ENCODE results near the gene CLHC1.

The CLHC1 gene

DNA sequence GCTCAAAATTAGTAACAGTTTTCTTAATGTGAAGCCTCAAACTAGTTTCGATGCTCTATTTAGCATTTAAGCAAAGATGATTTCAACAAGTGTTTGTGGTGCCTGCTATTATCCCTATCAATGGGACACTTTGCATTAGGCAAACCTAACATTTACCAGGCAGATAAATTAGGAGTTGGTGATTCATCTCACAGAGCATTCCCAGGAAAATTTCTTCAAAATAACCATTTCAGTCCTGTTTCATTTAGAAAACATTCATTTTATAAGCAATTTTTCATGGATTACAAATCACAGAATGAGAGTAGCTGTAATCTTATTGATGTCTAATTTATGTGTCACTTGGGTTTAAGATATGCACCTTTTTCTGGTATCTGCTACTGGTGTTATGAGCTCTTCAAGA, 62.7 kb downstream of the CLHC1 start:
- TF ChIP-seq POU2F2 (IDR thresholded peaks at IDR 0.05; ENCODE audit: low read depth, low read length), result no peak
- no peak for TF ChIP-seq POLR2A (IDR thresholded peaks at IDR 0.05; ENCODE audit: low read depth, low read length)
- DNase-seq (ENCODE audit: insufficient read length, low spot score) (no peak), FAIRE-seq (no peak)

DNA sequence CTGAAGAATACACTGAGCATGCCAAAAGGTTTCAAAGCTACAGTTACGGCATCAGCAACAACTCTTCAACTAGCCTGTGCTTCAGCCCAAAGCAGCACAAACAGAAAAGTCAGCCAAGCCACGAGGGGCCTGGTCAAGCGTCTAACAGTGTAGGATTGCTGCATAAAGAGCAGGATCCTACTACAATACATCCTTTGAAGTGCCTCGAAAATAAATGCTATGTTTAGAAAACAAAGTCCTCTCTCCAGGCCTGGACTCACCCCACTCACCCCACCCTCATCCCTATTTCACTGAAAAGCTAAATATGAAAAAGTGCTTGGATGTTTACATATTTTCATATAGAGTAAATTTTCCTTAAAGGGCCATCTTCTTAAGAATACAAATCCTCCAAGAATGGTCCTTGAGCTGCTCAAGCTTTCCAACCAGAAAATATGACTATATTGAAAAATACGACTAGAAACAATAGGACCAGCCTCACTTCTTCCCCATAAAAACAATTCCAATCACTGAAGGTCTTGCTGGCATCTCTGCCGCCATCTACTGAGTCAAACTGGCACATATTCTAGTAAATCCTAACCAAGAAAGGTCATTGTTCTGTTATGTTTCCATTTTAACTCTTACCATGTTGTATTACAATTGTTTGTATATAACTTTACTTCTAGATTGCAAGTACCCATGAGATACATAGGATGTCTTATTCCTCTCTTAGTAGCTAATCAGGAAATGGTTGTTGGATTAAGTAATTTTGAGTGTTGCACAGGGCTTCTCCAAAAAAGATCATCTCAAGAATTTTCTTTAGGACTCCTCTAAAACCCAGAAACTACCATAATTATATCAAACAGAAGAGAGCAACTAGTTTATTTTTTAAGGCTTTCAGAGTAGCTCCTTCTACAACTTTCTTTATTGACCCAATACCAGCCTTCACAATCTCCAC, 63.6 kb downstream of the CLHC1 start:
- FAIRE-seq (peak; percentile 54), DNase-seq (ENCODE audit: insufficient read length, low spot score) (no peak)
- no peak for TF ChIP-seq PAX5 (IDR thresholded peaks at IDR 0.05; ENCODE audit: insufficient read depth, low read length, severe bottlenecking)
- no peak for TF ChIP-seq POLR2AphosphoS5 (IDR thresholded peaks at IDR 0.05; ENCODE audit: low read depth, low read length)
- no peak for TF ChIP-seq TAF1 (IDR thresholded peaks at IDR 0.05; ENCODE audit: low read depth, low read length)
- no peak for TF ChIP-seq SPI1 (IDR thresholded peaks at IDR 0.05; ENCODE audit: low read depth, low read length)
- no peak for TF ChIP-seq POU2F2 (IDR thresholded peaks at IDR 0.05; ENCODE audit: low read depth, low read length)
- TF ChIP-seq POLR2A (IDR thresholded peaks at IDR 0.05; ENCODE audit: low read depth, low read length), result no peak

DNA sequence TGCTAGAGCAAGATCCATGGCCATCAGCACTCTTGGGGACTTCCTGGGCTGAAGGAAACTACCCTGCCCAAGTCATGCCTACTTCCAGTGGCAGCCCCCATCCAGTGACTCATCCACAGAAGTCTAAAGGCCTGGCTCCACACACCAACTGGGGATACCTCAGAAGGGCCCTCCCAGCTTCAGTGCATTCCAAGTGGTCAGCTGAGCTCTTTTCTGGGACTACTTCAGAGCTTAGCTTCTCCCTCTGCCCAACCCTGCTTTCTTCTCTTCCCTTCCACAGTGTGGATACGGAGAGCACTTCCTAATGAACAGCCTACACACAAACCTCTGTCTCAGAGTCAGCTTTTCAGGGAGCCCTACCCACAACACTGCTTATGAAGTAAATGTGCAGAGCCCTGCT, 66.5 kb downstream of the CLHC1 start:
- FAIRE-seq (no peak), DNase-seq (ENCODE audit: insufficient read length, low spot score) (no peak)
- TF ChIP-seq POLR2AphosphoS5 (IDR thresholded peaks at IDR 0.05; ENCODE audit: low read depth, low read length) (no peak), POU2F2 (IDR thresholded peaks at IDR 0.05; ENCODE audit: low read depth, low read length) (no peak)

DNA sequence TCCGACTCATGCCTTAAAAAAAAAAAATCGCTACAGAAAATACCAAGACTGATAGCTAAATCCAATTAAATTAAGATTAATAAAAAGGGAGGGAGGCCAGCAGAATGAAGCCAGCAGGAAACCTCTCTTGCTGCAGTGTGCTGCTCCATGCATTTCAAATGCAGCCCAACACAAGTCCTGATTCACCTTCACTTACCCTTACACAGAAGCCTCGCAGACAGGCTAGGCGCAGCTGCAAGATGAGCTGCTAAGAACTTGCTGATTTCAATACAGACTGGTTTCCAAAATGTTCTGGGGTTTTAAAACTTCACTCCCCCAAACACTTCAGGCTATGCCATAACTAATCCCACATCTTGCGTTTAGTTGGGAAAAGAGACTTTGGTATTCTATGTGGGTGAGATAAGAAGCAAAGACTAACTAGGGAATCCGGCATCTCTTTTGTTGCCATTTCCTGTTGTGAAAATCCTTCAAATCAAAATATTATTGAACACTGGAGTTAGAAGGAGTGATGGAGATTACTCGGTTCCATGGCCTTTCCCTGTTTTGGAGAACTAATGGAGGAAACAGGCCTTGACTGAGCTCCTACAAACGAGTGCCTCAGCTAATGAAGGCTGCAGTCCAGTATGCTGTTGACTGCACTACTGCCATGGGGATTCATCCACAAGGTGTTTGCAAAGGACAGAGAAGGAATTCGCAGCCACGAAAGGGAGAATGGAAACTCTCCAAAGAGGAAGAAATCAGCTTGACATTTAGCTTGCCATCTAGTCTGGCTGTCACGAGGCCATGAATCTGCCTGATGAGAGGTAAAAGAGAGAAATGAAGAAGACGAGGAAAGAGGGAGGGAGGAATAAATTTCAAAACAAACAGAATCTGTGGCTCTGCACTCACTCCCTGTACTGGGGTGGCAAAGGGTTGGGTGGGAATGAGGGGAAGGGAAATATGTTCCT, 67.3 kb downstream of the CLHC1 start:
- TF ChIP-seq SPI1 (IDR thresholded peaks at IDR 0.05; ENCODE audit: low read depth, low read length) (no peak), TAF1 (IDR thresholded peaks at IDR 0.05; ENCODE audit: low read depth, low read length) (no peak)
- no peak for DNase-seq (ENCODE audit: insufficient read length, low spot score)
- no peak for FAIRE-seq

DNA sequence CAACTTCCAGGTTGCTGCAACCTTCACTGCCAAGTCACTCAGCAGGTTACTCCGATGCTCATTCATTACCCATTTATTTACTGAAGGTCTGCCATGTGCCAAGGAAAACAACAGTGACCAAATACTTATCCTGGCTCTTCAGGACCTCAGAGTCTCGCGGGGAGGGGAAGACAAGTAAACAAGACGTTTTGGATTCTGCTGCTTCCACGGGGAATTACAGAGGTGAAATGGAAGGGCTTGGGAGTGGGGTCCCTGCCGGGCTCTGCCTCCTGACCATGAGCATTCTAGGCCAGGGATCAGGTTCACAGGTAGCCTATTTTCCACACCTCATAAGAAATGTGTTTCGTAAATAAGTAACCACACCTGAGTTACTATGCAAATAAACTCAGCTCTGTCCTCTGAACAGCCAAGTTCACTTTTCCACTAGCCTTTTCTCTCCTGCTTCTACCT, 68.1 kb downstream of the CLHC1 start:
- TF ChIP-seq POU2F2 (IDR thresholded peaks at IDR 0.05; ENCODE audit: low read depth, low read length) (no peak), POLR2AphosphoS5 (IDR thresholded peaks at IDR 0.05; ENCODE audit: low read depth, low read length) (no peak), SPI1 (IDR thresholded peaks at IDR 0.05; ENCODE audit: low read depth, low read length) (no peak), POLR2A (IDR thresholded peaks at IDR 0.05; ENCODE audit: low read depth, low read length) (no peak), TAF1 (IDR thresholded peaks at IDR 0.05; ENCODE audit: low read depth, low read length) (no peak), PAX5 (IDR thresholded peaks at IDR 0.05; ENCODE audit: insufficient read depth, low read length, severe bottlenecking) (no peak)
- FAIRE-seq (no peak), DNase-seq (ENCODE audit: insufficient read length, low spot score) (no peak)

DNA sequence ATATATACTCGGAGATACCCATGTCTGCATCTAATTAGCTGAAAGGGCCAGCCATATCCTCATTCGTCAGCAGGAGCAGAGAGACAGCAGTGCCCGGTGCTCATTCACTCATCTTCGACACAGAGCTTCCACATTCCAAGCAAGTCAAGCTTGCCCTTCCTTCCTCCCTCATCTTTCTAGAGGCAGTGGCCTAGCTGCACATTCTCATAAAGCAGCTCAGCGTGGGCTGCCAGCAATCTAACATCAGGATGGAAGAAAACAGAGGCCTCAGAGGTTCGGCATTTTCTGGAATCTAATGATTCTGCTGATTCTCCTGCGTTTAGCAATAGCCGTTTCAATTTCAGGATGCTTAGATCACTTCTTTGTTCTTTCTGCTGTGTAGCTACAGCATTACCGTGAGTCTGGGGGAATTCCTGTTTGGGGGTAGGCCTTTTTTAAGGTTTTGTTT, 68.8 kb downstream of the CLHC1 start:
- TF ChIP-seq TAF1 (IDR thresholded peaks at IDR 0.05; ENCODE audit: low read depth, low read length) (no peak), SPI1 (IDR thresholded peaks at IDR 0.05; ENCODE audit: low read depth, low read length) (no peak), PAX5 (IDR thresholded peaks at IDR 0.05; ENCODE audit: insufficient read depth, low read length, severe bottlenecking) (no peak), POLR2A (IDR thresholded peaks at IDR 0.05; ENCODE audit: low read depth, low read length) (no peak), POU2F2 (IDR thresholded peaks at IDR 0.05; ENCODE audit: low read depth, low read length) (no peak), POLR2AphosphoS5 (IDR thresholded peaks at IDR 0.05; ENCODE audit: low read depth, low read length) (no peak)
- DNase-seq (ENCODE audit: insufficient read length, low spot score) (no peak), FAIRE-seq (no peak)

DNA sequence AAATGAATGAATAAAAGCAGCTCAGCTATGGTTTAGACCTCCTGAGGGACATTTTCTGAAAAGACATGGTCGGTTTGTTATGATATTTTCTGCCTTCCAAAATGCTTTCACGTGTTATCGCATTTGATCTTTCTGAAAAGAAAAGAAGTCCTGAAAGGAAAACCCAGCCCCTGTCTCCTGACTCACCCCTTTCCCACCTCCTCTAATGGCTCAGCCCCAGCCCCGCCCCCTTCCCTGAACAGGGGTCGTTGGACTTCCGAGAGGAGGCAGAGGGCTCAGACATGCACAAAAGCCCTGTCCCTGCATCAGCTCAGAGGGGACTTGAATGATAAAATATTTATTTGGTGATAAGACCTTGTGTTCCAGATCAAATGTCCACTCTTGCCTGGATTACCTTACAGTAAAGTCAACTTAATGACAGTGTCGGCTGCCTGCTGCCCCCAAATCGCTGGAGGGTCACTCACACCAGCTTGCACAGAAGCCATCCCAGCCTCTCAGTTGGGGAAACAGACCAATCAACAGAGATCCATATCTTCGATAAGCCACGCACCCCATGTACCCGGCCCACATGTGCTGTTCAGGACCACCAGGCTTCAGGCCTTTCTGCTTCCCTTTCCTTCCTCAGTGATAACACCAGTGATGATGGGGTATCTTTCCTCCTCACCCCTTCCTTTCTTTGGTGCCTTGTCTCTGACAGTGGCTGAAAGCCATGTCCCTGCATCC, 69.6 kb downstream of the CLHC1 start:
- TF ChIP-seq POLR2AphosphoS5 (IDR thresholded peaks at IDR 0.05; ENCODE audit: low read depth, low read length) (no peak), POU2F2 (IDR thresholded peaks at IDR 0.05; ENCODE audit: low read depth, low read length) (no peak)
- FAIRE-seq (no peak), DNase-seq (ENCODE audit: insufficient read length, low spot score) (no peak)

DNA sequence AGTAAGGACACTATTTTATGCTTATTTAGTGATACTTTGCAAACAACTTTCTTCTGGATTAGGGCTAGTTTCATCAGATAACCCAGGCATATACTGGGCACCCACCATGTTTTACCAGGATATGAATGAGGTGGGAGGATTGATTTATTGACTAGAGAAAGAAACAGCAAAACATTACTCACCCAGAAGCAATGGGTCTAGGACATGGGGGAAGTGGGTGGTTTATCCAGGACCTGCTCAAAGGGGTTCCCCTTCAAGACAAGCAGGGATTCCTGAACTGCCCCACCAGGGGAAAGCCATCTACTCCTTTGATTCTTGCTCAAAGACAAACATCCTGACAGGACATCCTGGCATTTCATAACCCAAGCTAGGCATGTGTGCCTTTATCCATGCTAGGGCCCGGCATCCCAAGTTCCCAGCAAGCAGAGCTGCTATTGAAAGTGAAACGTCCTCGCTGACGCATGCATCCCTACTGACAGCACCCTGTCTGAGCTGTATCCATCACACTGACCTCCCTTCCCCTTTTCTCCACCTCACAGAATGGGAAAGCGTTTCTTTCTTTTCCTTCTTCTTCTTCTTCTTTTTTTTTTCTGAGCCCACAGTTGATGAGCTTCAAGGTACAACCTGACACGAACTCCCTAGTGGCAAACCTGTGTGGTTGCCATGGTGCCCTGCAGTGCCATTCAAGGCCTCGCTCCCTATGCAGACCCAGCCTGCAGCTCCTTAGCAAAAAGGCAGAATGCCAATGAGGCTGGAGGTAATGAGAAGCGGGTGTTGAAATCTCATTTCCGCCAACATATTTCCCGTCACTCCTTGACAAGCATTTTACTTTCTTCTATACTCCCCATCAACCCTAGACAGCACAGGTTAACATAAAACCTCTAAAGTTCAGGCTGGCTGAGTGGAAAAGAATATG, 70.5 kb downstream of the CLHC1 start:
- TF ChIP-seq POLR2AphosphoS5 (IDR thresholded peaks at IDR 0.05; ENCODE audit: low read depth, low read length), result no peak
- no peak for TF ChIP-seq PAX5 (IDR thresholded peaks at IDR 0.05; ENCODE audit: insufficient read depth, low read length, severe bottlenecking)
- no peak for TF ChIP-seq POU2F2 (IDR thresholded peaks at IDR 0.05; ENCODE audit: low read depth, low read length)
- no peak for TF ChIP-seq TAF1 (IDR thresholded peaks at IDR 0.05; ENCODE audit: low read depth, low read length)
- TF ChIP-seq POLR2A (IDR thresholded peaks at IDR 0.05; ENCODE audit: low read depth, low read length), result no peak
- no peak for TF ChIP-seq SPI1 (IDR thresholded peaks at IDR 0.05; ENCODE audit: low read depth, low read length)
- DNase-seq (ENCODE audit: insufficient read length, low spot score) (no peak), FAIRE-seq (no peak)

DNA sequence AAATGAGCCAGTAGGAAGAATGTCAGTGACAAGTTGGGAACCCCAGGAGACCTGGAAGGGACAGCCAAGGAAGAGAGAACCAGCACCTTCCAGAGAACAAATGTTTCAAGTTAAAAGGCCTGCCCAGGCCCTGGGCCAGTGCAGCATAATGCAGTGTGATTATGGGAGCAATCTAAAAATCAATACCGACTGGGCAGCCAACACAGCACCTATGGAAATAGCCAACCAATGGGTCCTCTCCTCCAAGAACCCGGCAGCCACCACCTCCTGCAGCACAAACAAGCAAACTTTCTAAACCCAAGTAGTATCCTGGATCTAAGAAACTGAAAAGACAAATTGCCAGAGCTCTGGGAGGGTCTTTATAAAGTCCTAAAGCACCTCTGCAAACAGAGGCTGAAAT, 71.7 kb downstream of the CLHC1 start:
- no peak for TF ChIP-seq SPI1 (IDR thresholded peaks at IDR 0.05; ENCODE audit: low read depth, low read length)
- TF ChIP-seq POLR2AphosphoS5 (IDR thresholded peaks at IDR 0.05; ENCODE audit: low read depth, low read length), result no peak
- TF ChIP-seq PAX5 (IDR thresholded peaks at IDR 0.05; ENCODE audit: insufficient read depth, low read length, severe bottlenecking), result no peak
- no peak for TF ChIP-seq POLR2A (IDR thresholded peaks at IDR 0.05; ENCODE audit: low read depth, low read length)
- no peak for TF ChIP-seq POU2F2 (IDR thresholded peaks at IDR 0.05; ENCODE audit: low read depth, low read length)
- no peak for TF ChIP-seq TAF1 (IDR thresholded peaks at IDR 0.05; ENCODE audit: low read depth, low read length)
- DNase-seq (ENCODE audit: insufficient read length, low spot score) (no peak), FAIRE-seq (no peak)

All from GM12891 (cell line).